Activated CD4-positive, CD25-positive, alpha-beta regulatory T cell (primary cell): Measurements from ENCODE around the gene PRRT3.
"Not testable (repeated sequence)": the region's sequence is repeated elsewhere in the genome, so short reads cannot be mapped to it uniquely, and the experiment has no call there.

Source experiments
- DNase-seq, 4 experiments: peaks; one replicate each; lab custom pipeline; 2025; lab: John Stamatoyannopoulos, UW

The PRRT3 gene

DNA sequence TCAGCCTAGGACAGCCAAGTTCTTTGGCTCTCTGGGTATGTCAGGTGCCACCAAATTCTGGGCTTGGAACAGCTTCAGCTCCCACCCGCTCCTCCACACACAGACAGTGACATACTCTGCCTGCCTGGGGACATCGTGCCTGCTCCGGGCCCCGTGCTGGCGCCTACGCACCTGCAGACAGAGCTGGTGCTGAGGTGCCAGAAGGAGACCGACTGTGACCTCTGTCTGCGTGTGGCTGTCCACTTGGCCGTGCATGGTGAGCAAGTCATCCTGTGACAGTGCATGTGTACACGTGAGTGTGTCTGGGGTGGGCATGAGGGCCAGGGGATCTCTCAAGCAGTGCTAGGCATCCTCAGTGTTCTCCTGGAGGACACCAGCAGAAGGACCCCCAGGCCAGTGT is 34.4 kb downstream of the PRRT3 start:
- no peak for DNase-seq

DNA sequence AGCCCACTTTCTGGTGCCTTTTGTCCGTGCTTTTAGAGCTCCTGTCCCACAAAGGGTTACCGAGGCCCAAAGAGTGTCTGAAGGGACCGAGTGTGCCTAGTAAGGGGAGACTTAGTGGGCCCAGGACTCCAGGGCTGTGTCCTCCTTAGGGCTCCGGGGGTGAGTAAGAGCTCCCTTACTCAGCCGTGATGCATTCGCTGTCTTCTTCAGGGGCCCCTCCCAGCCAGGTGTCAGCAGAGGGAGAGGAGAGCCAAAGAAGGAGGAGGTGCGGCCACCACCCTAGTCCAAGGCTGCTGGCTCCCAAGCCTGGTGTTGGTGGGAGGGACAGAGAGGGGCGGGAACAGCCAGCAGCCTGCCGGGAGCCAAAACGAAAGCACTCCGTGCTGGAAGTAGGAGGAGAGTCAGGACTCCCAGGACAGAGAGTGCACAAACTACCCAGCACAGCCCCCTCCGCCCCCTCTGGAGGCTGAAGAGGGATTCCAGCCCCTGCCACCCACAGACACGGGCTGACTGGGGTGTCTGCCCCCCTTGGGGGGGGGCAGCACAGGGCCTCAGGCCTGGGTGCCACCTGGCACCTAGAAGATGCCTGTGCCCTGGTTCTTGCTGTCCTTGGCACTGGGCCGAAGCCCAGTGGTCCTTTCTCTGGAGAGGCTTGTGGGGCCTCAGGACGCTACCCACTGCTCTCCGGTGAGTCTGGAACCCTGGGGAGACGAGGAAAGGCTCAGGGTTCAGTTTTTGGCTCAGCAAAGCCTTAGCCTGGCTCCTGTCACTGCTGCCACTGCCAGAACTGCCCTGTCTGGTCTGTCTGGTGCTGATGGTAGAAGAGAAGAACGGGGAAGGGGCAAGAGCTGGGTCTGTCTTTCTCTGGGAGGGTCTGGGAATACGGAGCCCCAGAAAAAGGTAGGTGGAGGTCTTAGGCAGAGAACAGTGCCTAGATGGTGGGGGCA is 35.2 kb downstream of the PRRT3 start, which contains the start of gene IL17RC:
TSS of gene IL17RC (plus strand) at position 365 of the 947 bp plus-strand sequence. CDS start at position 583, 218 bp downstream.
- no peak for DNase-seq

DNA sequence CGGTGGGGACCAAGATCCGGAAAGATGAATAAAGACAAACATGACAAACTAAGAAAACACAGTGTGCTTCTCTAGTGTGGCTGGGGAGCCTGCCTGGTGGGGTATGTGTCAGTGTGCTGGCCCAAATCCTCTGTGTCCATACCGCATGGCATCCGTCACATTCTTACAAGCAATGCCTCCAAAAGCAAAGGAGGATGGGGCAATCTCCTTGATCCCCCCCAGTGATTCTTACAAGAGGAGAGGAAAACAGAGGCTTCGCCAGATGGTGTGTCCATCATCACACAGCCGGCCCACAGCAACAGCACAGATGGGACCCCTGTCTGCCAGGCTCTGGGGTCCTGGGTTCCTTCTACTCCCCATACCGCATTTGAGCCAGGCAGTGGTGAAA is 35.9 kb downstream of the PRRT3 start:
- no peak for DNase-seq

DNA sequence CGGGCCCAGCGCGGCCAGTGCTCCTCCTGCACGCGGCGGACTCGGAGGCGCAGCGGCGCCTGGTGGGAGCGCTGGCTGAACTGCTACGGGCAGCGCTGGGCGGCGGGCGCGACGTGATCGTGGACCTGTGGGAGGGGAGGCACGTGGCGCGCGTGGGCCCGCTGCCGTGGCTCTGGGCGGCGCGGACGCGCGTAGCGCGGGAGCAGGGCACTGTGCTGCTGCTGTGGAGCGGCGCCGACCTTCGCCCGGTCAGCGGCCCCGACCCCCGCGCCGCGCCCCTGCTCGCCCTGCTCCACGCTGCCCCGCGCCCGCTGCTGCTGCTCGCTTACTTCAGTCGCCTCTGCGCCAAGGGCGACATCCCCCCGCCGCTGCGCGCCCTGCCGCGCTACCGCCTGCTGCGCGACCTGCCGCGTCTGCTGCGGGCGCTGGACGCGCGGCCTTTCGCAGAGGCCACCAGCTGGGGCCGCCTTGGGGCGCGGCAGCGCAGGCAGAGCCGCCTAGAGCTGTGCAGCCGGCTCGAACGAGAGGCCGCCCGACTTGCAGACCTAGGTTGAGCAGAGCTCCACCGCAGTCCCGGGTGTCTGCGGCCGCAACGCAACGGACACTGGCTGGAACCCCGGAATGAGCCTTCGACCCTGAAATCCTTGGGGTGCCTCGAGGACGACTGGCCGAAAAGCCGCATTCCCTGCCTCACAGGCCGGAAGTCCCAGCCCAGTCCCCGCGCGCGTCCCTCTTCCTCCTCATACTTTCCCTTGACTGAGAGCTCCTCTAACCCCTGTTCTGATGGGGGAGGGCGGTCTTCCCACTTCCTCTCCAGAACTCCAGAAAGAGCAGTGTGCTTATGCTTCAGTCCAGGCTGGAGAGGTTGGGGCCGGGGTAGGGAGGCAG is 36.7 kb downstream of the PRRT3 start:
- no peak for DNase-seq

DNA sequence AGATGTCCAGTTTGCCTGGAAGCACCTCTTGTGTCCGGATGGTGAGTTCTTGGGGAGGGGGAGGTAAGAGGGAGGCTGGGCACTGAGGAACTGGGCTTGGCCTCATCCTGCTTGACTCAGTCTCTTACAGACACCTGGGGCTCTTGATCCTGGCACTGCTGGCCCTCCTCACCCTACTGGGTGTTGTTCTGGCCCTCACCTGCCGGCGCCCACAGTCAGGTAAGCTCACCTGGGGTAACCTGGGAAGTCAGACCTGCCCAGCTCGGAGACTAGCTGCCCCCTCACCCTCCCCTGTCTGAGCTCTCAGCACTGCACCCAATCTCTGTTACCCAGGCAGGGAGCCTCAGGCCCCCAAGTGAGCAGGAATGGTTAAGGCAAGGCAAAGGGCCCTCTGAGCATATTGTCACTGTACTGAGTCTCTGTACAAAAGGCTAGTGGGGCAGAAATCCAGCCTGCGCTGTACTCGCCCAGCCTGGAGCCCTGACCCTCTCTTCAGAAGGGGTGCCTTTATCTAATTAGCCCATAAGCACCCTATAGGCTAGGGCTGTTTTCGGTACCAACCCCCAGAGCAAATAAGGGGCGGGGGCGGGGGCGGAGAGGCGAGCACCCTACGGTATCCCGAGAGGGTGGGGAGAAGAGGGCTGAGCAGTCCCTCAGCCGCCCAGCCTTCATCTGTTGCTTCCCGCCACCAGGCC is 37.5 kb downstream of the PRRT3 start:
- no peak for DNase-seq

DNA sequence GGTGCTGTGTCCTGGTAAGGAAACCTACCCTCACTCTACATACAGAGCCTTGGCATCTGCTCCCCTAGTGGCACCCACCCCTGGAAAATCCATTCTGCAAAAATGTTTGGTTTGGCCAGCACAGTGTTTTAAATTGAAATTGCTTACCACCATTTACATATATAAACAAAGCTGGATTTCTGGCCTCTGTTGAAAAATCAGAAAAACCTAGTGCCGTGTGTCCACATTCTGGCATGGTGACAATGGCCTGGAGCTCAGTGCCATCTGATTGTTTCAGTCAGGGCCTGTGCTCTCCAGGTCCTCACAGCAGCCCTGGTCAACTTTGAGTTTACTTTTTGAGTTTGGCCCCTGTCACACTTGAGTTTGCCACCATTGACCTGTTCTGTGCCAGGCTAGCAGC is 38.2 kb downstream of the PRRT3 start:
- DNase-seq = no peak

DNA sequence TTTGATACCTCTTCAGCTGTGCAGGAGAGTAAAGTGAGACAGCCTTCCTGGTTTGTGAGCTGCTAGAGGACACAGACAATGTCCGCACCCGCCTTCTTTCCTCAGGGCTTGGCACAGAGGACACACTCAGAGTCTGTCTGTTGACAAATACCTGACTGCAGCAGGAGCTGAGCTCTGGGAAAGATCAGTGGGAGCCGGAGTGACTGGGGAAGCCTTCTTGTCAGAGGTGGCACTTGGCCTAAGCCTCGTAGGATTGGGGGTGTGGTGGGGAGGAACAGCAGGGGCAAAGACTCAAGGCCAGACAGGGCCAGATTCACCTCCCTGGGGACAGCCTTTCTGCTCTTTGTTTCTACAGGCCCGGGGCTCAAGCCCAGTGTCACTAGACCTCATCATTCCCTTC is 38.6 kb downstream of the PRRT3 start:
- no peak for DNase-seq

DNA sequence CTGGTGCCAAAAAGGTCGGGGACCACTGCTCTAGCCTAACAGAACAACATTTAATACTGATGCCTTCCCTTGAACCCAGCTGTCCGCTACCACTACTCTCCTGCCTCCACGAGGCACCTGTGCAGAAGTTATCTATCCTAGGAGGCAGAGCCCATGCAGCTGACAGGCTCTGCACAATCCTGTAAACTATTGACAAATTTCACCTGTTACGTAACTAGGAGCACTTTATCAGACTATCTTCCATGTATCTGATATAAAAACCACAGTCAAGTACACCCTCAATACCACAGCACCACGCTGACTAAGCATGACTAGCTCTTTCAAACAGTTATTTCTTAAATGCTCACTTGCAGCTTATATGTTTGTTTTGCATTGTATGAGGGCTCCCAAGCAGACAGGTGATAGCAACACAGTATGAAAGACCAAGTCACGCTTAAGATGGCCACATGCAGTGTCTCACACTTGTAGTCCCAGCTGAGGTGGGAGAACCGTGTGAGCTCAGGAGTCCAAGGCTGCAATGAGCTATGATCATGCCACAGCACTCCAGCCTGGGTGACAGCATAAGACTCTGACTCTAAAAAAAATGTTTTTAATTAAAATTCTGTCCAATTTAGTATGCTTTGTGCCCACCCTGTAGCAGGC is 39.8 kb downstream of the PRRT3 start:
- DNase-seq = no peak

DNA sequence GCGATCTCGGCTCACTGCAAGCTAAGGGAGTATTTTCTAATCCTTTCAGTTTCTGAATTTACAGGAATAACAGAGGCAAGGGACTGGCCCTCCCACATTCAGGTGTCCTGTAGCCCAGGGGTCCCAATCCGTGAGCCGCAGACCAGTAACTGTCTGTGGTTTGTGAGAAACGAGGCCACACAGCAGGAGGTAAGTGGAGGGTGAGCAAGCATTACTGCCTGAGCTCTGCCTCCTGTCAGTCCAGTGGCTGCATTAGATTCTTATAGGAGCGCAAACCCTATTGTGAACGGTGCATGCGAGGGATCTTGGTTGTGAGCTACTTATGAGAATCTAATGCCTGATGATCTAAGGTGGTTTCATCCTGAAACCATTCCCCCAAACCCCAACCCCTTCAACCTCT is 40.3 kb downstream of the PRRT3 start:
- DNase-seq = no peak

DNA sequence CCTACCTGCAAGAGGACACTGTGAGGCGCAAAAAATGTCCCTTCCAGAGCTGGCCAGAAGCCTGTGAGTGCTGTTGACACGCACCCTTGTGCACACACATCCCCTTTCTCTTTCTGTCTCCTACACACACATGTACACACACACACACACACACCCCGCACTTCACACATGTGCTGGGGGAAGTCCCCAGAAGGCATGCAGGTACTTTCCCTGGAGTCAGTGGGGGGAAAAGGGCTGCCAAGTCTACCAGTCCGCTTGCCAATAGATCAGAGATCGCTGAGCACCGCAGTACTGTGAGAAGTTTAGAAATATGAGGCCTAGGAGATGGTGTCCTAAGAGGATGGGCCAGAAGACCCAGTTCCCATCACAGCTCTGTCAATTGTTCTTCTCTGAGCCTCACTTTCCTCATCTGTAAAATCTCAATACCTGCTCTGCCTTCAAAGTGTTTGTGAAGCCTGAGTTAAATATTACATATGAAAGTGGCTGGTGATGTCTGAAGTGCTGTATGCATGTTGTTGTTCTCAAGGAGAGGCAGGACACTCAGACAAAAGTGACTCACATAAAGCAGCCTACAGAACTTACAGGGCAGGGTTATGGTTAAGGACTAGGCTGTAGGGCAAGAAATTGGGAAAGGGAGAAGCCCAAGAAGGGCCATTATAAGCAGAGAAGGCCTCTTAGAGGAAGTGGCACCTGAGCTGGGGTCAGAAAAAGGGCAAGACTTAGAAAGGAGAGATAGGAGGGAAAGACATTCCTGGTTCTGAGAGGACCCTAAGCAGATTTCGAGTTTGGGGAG is 42.8 kb downstream of the PRRT3 start:
- DNase-seq = no peak

DNA sequence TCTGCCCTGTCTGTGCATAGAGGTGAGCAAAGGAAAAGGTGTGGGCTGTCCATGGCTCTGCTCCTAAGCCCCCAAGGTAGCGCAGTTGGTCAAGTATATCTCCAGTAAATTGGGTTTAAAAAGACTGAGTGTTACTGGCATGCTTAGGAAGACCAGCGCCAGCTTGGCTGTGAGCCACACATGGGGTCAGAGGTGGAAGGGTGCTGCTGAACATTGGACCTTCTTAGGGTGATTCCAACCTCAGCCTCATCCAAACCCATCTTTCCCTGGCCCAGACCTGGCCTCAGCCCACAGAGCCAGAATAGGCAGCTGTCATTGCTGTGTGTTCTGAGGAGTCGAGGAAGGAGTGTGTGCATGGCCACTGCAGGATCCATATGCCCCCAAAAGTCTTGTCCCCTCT is 43.9 kb downstream of the PRRT3 start:
- no peak for DNase-seq

DNA sequence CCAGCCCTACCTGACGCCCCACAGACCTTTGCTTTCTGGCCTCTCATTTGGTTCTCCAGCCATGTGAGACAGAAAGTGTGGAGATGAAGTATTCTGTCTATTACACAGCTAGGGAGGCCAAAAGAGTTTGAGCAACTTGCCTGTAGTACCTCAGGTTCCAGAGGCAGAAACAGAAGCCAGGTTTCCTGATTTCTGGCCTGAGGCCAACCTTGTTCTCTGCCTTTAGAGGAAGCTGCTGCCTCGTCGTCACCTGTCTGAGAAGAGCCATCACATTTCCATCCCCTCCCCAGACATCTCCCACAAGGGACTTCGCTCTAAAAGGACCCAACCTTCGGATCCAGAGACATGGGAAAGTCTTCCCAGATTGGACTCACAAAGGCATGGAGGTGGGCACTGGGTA is 45.7 kb downstream of the PRRT3 start:
- DNase-seq = no peak

DNA sequence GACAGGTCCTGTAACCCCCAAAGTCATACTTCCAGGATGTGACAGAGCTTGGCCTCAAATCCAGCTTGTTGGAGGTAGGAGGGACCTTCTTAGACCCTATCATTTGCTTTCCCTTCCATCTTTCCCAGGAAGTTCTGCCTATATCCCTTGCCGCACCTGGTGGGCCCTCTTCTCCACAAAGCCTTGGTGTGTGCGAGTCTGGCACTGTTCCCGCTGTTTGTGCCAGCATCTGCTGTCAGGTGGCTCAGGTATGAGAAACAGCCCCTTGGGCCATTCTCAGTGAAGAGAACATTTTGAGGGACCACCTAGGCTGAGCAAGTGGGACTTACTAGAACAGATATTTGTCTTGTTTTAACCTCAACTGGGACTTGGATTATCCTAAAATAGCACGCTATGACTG is 48.3 kb downstream of the PRRT3 start:
- no peak for DNase-seq

DNA sequence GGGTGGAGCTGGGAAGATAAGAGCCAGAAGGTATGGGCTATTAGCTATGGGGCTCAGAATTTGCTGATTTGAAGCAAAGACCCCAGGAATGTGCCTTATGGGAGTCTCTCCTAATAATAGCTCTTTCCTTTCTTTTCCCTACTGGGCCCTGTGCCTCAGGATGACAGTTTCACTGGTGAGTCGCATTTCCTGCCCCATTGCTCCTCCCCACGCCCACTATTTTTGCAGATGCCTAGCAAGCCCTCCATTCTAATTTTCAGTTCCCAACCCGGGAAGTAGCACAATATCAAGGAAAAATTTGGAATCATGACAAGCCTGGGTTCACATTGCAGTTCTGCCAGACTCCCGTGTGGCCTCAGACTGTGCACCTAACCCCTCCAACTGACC is 49.0 kb downstream of the PRRT3 start:
- DNase-seq = no peak

DNA sequence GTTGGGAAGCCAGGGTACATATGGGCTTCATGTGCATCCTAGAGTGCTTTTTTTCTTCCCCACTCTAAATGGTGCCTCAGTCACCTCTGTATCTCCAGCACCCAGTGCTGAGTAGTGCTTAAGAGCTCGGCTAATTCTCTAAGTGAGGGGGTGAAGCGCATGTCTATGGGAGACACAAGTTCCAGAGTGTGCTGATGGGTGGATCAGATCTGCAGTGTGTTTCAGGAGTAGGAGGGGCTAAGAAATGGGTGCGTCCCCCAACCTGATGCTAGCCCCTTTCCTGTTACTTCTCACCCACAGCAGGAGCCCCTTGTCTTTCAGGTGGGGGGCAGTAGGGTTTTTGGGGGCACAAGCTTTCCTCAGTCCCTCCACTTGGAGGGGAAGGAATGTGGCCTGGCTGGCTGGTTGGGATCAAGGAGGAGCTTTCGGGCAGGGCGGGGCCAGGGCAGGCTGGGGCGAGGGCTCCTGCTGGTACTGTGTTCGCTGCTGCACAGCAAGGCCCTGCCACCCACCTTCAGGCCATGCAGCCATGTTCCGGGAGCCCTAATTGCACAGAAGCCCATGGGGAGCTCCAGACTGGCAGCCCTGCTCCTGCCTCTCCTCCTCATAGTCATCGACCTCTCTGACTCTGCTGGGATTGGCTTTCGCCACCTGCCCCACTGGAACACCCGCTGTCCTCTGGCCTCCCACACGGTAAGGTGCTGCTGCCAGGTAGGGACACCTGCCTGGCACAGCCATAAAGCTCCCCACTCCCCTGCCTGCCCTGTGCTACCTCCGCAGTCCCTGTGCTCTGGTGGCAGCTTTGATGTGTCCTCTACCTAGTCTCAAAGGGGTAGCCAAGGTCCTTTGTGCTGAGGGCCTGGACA is 49.6 kb downstream of the PRRT3 start, which contains the start of gene IL17RE:
TSS of gene IL17RE (plus strand) at position 477 of the 866 bp plus-strand sequence. CDS start at position 562, 85 bp downstream.
- DNase-seq = no peak

DNA sequence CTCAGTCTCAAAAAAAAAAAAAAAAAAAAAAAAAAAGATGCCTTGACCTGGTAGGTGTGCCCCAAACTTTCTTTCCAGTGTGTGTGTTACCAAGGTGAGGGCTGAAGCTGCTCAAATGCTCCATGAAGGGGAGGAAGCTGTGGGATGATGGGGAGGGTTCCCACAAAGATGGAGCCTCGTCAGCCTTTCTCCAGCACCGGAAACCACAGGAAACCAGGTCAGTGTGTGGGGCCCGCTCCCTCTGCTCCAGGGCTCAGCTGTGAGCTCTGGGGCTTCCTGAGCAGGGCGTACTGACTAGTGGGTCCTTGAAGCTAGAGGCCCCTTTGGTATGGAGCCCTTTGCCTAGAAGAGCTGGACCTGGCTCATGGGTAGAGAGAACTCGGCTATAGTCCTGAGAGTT is 50.2 kb downstream of the PRRT3 start:
- no peak for DNase-seq

DNA sequence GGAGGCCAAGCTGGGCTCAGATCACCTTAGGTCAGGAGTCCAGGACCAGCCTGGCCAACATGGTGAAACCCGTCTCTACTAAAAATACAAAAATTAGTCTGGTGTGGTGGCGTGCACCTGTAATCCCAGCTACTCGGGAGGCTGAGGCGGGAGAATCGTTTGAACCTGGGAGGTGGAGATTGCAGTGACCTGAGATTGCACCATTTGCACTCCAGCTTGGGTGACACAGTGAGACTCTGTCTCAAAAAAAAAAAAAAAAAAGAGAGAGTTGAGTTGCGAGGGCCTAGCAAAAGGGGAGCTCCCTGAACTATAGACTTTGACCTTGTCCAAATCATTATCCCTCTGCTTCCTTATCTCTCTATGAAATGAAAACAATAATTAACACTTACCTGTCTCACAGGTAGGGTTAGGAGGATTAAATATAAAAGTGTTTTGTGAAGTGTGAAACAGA is 51.2 kb downstream of the PRRT3 start:
- DNase-seq = not testable (repeated sequence)

DNA sequence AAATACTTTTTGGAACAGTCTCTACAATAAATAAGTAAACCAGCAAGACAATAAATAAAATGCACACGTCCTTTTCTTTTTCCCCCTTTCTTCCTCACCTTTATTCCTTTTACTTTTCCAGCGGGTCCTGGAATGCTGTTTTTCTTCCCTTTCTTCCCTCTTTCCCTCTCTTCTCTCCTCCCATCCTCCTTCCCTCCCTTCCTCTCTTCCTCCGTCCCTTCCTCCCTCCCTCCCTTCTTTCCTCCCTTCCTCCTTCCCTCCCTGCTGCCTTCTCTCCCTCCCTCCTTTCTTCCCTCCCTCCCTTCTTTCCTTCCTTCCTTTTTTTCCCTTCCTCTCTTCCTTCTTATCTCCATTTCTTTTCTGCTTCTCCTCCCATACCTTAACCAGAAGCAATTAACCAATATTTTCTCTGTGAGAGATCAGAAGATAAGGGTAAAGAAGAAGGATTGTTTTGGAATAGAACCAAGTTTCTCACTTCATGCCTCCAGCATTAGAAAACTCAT is 52.9 kb downstream of the PRRT3 start:
- no peak for DNase-seq

DNA sequence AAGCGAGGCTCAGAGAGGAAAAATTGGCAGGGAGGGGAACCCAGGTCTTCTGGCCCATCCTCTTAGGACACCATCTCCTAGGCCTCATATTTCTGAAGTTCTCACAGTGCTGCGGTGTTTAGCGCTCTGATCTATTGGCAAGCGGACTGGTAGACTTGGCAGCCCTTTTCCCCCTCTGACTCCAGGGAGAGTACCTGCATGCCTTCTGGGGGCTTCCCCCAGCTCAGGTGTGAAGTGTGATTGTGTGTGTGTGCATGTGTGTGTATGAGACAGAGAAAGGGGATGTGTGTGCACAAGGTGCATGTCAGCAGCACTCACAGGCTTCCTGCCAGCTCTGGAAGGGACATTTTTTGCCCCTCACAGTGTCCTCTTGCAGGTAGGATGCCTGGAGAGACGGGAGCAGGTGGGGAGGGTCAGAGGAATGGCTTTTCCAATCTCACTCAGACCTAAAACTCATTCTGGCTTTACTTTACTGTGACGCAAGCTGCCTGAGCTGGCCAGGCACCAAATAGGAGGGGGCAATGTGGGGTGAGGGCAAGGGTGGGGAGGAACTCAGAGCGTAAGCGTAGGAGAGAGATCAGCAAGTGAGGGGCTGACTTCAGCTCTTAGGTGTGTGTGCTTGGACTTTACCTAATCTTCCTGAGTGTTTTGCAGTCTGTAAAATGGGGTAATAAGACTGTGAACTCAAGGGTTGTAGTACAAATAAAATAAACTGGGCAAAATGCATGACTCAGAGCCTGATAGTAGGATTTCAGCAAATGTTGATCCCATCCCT is 53.6 kb downstream of the PRRT3 start:
- DNase-seq = no peak
